ENCODE data around the gene ARHGAP27.

ARHGAP27 gene

DNA sequence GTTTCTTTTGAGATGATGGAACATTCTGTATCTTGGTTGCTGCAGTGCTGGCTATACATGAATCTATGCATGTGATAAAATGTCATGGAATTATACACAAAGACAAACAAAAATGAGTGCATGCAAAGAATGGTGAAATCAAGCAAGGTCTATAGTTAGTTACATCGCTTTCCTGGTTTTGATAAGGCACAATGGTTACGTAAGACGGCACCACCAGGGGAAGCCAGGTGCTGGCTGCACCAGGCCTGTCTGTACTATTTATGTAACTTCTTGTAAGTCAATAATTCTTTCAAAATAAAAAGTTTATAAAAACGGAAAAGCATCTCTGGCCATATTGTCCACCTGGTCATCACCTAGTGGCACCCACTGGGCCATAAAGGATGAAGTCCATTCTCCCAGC lies 46.5 kb downstream of the ARHGAP27 start:
- no peak for DNase-seq (ENCODE audit: low read depth in 1 of 2, low spot score in 1 of 2)

DNA sequence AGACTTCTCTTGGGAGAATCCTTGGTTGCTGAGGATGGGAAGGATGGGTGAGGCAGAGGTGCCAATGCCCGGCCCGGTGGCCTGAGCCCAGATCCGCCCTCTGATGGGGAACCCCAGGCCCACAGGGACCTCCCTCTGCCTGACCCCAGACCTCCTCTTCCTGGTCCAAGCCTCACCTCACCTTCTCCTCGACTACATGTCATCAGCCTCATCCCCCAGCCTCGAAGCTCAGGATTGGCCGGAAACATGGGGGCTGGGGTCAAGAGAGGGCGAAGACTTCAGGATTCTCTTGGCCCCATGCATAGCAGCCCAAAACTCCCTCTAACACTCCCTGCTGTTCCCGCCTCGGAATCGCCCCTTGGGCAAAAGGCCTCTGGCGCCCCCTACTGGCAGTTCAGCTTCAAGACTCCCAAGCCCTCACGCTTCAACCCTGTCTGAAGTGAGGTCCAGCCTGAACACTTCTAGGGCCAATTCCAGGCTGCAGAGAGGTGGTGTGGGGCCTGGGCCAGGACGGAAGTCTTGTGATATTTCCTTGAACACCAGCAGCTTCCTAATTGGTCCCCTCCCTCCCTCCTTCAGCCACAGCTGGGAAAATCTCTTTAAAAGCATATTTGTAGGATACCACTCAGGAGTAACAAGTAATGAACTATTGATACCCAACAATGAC lies 47.2 kb downstream of the ARHGAP27 start:
- peak; percentile 90 to 94 for DNase-seq (ENCODE audit: low read depth in 1 of 2, low spot score in 1 of 2)

DNA sequence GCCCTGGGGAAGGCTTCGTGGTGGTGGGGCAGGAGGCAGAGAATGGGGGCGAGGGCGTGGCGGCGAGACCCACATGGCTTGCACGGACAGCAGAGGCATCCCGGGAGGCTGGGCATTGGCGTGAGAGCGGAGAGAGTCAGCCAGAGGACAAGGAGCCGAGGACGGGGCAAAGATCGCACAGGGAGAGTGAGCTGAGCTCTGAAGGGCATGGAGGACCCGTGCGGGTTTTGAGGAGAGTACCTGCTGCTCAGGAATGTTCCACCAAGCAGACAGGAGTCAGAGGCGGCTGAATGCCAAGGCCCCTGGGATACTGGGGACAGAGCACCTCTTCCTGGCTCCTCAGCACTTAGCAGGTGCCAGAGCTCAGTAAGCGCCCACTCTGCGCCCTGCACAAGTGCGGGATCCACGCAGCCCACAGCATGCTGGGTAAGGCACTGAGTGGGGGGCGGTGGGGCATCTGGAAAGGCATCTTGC lies 47.8 kb downstream of the ARHGAP27 start:
- no peak for DNase-seq (ENCODE audit: low read depth in 1 of 2, low spot score in 1 of 2)

DNA sequence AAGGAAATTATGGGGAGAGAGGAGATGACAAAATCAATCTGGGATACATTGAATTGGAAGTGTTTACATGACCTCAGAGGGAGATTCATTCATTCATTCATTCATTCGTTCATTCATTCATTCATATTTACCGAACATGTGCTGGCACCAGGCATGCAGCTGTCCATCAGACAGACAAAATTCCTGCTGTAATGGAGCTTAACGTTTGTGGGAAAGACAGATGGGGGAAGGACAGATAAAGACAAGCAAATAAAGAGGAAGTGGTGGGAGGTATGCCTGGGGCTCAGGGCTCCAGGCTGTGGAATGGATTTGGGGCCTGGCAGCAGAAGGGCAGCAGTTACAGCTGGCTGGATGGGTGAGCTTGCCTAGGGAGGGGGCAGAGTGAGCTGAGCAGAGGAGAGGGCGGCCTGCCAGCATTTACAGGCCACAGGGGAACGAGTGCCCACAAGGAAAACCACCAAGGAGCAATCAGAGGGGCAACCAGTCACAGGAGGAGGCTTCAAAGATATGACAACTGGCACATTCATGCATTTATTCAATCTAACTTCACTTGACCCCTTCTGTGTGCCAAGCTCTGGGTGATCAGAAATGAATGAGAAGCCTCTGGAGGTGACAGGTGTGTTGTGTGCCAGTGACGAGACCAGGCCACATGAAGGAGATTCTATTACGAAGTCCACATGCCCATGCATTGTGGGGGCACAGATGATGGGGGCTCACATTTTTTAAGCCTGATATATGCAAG lies 48.5 kb downstream of the ARHGAP27 start:
- no peak for DNase-seq (ENCODE audit: low read depth in 1 of 2, low spot score in 1 of 2)

DNA sequence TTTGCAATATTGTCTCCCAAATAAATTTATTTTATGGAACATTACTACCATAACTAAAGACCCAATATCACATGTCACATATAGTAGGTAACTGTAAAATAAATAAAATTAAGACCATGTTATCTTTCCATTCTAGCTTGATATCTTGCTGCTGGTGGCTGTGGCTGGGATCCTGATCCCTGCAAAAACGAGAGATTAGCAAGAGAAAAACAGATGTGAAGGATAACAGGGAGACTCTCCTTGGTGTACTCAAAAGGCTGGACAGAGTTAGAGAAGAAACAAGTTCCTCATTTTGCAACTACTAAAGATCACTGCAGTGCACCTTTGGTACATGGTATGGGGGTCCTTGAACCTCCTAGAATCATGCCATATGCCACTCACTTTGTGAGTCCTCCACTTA lies 49.7 kb downstream of the ARHGAP27 start:
- DNase-seq (ENCODE audit: low read depth in 1 of 2, low spot score in 1 of 2): no peak

DNA sequence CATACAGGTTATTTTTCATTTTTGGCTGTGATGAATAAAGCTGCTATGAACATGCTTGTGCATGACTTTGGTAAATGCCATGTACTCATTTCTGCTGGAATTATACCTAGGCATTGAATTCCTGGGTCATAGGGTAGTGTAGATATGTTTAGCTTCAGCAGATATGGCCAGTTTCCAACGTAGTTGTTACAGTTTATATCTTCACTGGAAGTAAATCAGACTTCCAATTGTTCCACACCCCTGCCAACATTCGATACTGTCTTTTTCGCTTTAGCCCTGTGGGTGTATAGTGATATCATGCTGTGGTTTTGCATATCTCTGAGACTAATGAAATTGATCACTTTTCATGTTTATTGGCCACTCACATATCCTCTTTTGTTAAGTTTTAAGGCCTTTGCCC lies 50.4 kb downstream of the ARHGAP27 start:
- DNase-seq (ENCODE audit: low read depth in 1 of 2, low spot score in 1 of 2): no peak

DNA sequence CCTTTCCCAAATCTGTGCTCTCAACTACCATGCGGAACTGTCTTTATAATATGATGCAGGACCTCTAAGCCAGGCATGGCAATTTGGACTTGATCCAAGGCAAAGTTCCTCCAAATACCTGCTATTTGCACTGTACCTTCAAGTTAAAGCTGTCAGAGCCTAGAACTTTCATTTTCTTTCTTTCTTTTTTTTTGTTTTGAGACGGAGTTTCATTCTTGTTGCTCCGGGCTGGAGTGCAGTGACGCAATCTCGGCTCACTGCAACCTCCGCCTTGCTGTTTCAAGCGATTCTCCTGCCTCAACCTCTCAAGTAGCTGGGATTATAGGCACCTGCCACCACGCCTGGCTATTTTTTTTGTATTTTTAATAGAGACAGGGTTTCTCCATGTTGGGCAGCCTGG lies 51.7 kb downstream of the ARHGAP27 start:
- DNase-seq (ENCODE audit: low read depth in 1 of 2, low spot score in 1 of 2): no peak

DNA sequence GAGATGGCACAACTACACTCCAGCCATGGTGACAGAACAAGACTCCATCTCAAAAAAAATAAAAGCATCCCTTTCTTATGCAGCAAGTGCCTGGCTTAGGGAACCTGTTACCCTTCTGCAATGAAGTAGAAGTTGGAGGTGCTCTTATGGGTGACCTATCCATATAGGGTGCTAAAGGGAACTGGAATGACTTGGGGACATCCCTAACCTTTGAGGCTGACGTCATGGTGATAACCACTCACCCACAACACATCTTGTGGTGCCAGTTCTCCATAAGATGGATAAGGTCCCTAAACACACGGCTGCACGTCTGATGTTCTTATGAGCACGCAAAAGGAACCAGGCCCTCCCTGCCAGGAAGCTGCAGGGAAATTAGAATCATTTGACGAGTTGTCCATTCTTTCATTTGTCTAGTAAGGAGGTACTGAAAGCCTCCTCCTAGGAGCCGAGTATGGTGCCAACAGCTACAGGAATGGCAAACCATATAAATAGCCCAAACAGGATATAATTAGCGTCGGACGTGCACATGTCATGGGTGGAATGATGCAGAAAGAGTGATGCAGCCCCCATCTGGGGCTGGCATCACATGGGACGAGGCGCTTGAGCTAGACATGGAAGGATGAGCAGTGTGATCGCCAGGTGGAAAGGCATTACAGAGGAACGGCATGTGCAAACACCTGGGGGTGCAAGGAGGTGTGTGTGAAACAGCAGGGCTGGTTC lies 52.5 kb downstream of the ARHGAP27 start:
- DNase-seq (ENCODE audit: low read depth in 1 of 2, low spot score in 1 of 2): no peak

DNA sequence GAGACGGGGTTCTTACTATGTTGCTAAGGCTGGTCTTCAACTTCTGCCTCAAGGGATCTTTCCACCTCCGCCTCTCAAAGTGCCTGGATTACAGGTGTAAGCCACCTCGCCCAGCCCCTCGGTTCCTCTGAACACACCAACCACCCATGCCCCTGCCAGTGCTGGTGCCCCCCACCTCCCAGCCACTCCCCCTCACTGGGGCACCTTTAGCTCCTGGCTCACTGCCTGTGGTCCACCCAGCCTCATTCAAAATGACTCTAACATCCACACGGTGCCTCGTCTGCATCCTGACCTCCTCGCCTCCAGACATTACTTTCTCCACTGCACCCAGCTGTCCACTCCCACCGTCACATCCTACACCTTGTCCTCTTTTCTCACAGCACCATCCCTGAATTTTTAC lies 55.3 kb downstream of the ARHGAP27 start:
- no peak for DNase-seq (ENCODE audit: low read depth in 1 of 2, low spot score in 1 of 2)

DNA sequence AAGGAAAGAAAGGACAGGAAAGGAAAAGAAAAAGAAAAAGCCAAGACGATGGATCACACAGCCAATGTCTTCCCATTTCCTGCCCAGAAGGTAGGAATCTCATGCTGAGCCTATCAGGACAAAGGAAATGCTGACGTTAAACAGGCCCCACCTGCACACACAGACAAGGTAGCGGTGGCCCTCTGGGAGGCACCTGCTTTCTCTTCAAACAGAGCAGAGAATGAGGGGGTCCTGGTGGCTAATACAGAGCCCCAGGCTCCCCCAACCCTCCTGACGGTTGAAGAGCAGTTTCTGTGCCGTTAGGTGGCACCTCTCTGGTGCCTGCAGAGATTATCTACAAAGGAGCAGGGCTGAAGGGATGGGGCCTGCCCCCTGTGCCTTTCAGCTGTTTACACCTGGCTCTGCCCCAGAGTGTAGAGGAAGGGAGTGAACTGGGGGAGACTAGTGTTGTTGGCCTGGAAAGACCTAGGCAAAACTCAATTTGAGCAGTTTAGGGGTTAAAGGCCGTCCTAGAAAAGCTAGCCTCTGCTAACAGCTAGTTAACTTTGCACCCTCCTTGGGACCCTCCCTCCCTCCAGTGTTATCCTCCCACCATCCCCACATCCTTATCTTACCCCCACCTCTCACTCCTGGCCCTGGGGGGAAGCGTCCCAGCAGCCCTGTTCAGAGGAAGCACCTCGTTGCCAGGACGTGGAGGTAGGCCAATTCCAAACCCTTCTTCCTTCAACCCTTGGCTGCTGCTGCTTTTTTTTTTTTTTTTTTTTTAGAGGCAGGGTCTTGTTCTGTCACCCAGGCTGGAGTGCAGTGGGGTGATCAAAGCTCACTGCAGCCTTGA lies 56.3 kb downstream of the ARHGAP27 start:
- no peak for DNase-seq (ENCODE audit: low read depth in 1 of 2, low spot score in 1 of 2)

DNA sequence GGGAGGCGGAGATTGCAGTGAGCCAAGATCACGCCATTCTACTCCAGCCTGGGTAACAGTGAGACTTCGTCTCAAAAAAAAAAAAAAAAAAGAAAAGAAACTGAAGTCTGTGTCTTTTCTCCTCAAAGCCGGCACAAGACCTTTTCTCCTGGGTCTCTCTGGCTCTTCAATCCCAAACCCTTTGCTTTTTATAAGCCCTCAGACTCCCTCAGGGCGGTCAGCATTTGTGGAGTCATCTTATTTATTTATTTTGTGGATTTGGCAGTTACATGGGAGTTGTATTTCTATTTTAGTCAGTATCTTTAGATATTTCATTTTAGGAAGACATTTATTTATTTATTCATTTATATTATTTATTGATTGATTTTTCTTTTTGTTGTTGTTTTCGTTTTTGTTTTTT lies 58.2 kb downstream of the ARHGAP27 start:
- no peak for DNase-seq (ENCODE audit: low read depth in 1 of 2, low spot score in 1 of 2)

DNA sequence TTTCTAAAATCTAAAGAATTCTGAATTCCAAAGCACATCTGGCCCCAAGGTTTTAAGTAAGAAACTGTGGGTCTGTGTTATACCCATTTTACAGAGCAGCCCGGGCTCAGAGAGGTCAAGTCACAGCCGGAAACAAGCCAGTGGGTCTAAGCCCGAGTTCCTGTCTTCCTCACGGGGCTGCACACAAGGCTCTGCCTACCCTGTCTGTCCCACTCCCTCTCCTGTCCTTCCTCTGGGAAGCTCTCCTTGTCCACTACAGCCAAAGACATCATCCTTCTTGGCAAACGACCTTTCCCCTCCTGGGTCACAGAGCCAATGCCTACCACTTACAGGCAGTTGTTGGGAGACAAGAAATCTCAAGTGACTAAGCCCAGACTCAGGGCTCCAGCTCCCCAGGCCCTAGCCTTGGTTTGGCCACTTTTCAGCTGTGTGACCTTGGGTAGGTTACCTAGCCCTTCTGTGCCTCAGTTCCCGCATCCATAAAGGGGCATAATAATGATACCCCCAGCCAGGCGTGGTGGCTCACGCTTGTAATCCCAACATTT lies 60.3 kb downstream of the ARHGAP27 start:
- no peak for DNase-seq (ENCODE audit: low read depth in 1 of 2, low spot score in 1 of 2)

DNA sequence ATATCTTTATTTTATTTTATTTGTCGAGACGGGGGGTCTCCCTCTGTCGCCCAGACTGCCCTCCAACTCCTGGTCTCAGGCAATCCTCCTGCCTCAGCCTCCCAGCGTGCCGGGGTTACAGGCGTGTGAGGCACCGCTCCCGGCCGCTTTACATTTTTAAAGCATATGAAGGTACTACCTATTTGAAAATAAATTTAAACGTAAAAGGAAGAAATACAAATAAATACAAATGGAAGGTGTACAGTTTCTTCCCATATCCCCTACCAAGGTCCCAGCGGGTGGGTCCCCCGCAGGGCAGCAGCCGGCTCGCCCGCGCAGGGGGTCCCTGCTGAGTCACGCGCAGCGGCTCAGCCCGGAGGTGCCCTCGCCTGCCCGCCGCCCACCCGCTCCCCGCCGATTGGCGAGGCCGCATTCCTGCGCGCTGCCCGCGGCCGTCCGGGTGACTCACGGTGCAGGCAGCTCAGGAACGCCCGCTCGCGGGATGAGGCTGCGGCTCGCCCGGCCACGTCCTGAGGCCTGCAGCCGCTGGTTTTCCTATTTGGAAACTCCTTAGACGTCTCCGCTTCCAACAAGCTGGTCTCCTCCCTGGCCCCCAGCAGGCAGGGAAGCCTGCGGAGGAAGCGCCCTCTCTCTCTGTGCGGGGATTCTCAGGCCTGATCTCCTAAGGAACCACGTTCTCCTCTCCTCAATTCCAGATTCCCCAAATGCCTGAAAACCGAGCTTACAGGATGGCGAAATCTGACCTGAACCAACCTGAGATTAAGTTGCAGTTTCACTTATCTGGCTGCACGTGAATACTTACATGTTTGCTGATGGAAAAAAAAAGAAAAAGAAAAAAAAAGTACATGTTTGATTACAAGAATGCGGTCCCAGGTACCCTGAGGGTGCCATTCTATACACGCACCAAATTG lies 61.0 kb downstream of the ARHGAP27 start:
- no peak for DNase-seq (ENCODE audit: low read depth in 1 of 2, low spot score in 1 of 2)

DNA sequence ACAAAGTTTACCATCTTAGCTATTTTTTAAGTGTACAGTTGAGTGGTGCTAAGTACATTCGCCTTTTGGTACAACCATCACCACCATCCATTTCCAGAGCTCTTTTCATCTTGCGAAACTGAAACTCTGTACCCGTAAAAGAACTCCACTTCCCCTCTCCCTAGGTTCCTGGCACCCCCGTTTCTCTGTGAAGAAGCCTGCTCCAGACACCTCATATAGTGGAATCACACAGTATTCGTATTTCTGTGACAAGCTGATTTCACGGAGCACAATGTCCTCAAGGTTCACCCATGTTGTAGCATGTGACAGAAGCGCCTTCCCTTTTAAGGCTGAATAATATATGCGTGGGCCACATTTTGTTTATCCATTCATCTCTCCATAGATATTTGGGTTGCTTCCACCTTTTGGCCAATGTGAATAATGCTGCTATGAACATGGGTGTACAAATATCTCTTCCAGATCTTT lies 61.7 kb downstream of the ARHGAP27 start:
- DNase-seq (ENCODE audit: low read depth in 1 of 2, low spot score in 1 of 2): no peak

DNA sequence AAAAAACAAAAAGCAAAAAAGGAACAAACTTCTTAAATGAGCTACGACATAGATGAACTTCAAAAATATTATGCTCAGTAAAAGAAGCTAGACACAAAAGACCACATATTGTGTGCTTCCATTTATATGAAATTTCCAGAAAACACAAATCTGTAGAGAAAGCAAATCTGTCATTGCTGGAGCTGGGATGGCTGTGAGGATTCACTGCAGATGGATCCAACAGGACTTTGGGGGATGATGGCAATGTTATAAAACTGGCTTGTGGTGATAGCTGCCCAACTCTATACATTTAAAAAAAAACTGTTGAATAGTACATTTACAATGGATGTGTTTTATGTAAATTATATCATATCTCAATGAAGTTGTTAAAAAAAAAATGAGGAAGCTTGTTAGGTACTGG lies 63.2 kb downstream of the ARHGAP27 start:
- no peak for DNase-seq (ENCODE audit: low read depth in 1 of 2, low spot score in 1 of 2)

DNA sequence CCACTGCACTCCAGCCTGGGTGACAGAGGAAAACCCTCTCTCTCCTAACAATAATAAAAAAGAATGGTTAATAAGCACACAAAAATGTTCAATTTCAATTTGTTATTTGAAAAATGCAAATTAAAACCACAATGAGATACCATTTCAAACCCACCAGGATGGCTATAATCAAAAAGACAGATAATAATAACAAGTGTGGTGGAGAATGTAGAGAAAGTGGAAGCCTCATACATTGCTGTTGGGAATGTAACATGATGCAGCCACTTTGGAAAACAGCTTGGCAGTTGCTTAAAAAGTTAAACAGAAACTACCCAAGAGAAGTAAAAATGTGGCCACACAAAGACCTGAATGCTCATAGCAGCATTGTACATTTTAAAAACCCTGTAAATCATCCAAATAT lies 64.0 kb downstream of the ARHGAP27 start:
- DNase-seq (ENCODE audit: low read depth in 1 of 2, low spot score in 1 of 2): no peak

DNA sequence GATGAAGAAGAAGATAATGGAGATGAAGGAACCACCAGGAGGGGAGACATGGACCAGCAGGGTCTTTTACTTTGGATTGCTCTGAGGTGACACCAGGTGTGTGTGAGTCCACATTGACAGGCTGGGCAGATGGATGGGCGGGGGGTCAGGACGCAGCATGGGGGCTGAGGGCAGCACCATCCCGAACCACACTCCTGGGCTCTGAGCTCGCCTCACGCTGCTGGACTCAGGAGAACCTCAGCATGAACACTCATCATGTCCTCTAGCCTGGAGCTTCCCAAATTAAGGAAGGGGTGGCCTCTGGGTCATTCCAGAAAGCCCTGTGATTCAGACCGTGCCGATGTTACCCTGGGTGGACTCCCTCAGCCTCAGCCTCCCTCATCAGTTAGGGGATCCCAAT lies 65.5 kb downstream of the ARHGAP27 start:
- DNase-seq (ENCODE audit: low read depth in 1 of 2, low spot score in 1 of 2): no peak

DNA sequence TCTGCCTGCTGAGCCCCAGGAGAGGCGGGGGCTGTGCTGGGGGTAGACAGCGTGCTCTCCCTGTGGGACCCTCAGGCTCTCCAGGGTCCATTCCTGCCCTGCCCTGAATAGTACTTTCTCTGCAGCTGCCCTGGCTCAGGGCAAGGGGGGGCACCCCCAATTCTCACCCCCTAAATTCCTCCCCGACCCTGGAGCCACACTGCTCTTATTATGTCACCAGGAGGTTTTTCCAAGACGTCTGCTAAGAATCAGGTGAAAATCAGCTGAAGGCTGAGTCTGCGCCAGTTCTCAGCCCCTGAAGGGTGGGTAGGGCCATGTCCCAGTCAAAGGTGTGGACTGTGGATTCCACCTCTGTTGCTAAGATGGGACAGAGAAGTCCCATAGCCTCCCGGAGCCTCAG lies 66.0 kb downstream of the ARHGAP27 start:
- DNase-seq (ENCODE audit: low read depth in 1 of 2, low spot score in 1 of 2): no peak

DNA sequence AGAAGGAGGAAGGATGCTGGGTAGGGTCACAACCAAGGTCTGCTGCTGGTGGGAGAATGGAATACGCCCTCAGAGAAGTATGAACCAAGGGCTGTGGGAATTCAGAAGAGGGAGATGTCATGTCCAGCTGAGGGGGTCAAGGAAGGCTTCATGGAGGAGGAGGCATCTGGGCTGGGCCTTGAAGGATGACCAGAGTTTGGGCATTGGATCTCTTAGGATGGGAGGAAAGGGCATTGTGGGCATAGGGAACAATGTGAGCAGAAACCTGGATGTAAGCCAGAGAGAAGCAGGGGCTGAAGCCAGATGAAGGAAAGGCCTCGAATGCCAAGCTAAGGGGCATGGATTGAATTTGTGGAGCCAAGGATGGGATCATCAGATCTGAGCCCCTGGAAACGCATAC lies 66.6 kb downstream of the ARHGAP27 start:
- no peak for DNase-seq (ENCODE audit: low read depth in 1 of 2, low spot score in 1 of 2)

Data from activated CD4-positive, alpha-beta T cell treated with anti-CD3 and anti-CD28 coated beads, Interleukin-2, amount 50 U/mL, for 24 hours (primary cell).